A172 (cell line): ENCODE measurements around the gene GPR75. TPM values are rescaled to one million over a fixed set of nuclear protein-coding genes. Genes with fewer than 3 reads are reported as not detected.

Source experiments
- DNase-seq: peaks from one replicate; pipeline ENCODE4 v3.0.0-alpha.2; 2015; ENCODE audit warnings: low spot score
- total RNA-seq: library from RNA; depleted of rRNA; stranded (reverse); fragments of >200 nt; shearing (Covaris generic); gene quantifications from 2 replicates; pipeline ENCODE4 v1.2.3, GENCODE V29; 2014; rRNA removed

Gene GPR75
- 0.81 and 1.3 TPM in 2 replicates for total RNA-seq

DNA sequence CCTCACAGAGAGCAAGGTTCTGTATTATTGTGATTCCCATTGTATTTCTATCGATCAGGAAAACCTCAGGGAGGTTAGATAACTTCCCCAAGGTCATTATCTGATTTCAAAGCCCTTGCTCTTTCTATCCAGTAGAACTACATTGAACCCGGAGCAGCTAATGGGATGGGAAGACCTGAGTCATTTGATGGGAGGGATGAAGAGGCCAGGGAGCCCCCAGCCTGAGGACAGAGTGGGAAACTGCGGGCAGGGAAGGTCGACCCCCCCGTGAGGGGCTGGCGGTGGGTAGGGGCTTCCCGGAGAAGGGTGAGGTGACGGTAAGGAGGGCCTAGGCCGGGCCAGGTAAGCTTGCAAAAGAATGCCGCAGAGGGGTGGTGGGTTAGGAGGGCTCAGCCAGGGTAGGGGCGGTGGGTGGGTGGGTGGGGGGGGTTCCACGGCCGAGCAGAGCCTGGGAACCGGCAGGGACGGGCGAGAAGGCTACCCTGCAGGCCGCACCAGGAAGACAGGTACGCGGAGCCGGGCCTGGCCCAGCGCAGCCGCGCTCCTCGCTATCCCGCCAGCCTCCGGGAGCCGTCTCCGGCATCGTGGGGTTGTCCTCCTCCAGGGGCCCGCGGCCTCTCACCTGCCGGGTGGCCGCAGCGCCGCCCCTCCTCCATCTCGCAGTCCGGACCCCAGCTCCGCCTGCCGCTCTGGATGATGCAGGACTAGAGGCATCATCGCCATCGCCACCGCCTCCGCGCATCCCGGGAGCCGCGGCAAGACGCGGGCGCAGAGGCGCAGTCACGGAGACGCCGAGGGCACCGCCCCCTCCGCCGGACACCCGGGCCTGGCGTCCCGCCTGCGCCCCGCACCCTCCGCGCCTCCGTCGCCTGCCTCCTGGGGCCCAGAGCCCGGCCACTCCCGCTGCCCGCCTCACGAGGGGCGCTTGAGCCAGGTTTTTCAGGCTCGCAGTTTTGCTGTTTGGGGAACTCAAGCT, at the start of gene GPR75:
GPR75 (minus strand) TSS at position 762 of the 976 bp plus-strand sequence. CDS start 5,211 bp downstream, outside the sequence.
- DNase-seq, result no peak

GRCh38 chr2:53907582-53907981, 47.8 kb upstream of the GPR75 start:
- DNase-seq, result no peak

GRCh38 chr2:53905396-53905795, 45.6 kb upstream of the GPR75 start:
- no peak for DNase-seq

- DNase-seq, result no peak
Observed at GRCh38 chr2:53903011-53903410, 43.2 kb upstream of the GPR75 start.

DNA sequence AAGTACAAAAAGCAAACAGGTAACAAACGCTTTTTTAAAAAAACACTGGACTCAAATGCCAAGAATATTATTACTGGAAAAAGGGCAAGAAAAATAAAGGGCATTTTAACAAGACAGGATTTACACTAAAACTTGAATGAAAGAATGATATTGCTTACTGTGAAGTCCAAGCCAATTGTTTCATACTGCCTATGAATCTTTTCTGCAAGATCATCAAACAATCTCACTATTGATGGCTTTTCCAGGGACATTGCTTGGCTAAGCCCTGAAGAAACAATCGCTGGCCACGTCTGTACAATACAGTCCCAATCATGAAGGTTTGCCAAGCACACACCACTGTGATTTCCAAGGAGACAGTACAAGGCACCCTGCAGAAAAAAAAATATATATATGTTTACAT, 41.4 kb upstream of the GPR75 start:
- no peak for DNase-seq

DNA sequence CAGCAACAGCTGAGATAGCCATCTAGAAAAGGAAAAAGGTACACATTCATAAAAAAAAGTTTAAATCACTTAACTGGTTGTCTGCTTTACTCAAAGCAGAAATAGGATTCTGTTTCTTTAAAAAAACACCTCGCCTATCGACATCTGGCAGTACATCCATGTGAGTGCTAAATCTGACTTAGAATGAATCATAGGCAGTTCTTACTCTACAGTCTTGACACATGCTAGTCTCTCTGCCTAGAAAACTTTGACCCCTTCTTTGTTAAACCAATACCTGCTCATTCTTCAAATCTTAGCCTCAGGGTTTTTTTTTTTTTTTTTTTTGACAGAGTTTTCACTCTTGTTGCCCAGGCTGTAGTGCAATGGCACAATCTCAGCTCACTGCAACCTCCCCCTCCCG, 37.1 kb upstream of the GPR75 start:
- peak; percentile 32 for DNase-seq

GRCh38 chr2:53886406-53887280, 26.9 kb upstream of the GPR75 start:
- no peak for DNase-seq

- DNase-seq, result no peak
Observed at GRCh38 chr2:53884883-53885282, 25.1 kb upstream of the GPR75 start.

DNA sequence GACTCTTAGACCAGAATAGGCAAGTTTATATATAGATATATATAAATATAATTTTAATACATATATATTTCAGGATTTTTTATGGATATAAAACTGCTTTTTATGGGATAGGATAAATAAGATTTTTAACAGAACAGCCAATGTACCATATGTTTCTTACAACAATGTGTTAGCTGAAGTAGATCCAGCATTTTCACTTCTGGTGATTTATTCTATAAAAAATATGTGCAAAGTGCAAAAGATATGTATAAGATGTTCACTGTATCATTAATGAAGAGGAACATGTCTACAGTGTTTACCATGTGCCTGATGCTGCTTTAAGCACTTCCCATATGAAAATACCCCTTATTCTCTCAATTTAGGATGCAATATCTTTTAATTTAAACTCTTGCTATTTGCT, 22.2 kb upstream of the GPR75 start:
- DNase-seq, result no peak

DNA sequence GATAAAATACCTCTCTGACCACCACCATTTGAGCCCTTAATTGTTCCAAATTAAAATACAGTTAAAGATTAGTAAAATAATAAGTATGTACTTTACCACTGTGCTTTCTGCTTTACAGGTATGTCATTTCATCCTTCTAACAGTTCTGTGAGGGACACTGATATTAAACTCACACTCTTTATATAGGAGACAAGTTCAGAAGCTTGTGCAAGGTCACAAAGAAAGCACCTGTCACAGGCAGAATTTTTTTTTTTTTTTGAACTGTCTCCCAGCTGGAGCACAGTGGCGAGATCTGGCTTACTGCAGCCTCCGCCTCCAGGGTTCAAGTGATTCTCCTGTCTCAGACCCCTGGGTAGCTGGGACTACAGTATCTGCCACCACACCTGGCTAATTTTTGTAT, 21.6 kb upstream of the GPR75 start:
- no peak for DNase-seq

- peak; percentile 55 for DNase-seq
Observed at GRCh38 chr2:53880756-53881155, 21.0 kb upstream of the GPR75 start.

- DNase-seq, result no peak
Observed at GRCh38 chr2:53877556-53877955, 17.8 kb upstream of the GPR75 start.

DNA sequence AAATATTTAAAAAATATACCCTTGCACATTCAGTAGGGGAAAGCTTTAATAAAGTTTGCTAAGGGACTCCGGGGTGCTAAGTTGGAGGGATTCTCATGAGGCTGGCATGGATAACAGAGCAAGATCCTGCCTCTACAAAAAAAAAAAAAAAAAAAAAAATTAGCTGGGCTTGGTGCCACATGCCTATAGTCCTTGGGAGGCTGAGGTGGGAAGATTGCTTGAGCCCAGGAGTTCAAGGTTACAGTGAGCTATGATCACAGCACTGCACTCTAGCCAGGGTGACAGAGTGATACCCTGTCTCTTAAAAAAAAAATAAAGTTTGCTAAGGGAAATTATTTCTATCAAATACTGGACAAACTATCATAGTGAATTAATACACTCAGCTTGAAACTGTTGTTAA, 17.3 kb upstream of the GPR75 start:
- no peak for DNase-seq

DNA sequence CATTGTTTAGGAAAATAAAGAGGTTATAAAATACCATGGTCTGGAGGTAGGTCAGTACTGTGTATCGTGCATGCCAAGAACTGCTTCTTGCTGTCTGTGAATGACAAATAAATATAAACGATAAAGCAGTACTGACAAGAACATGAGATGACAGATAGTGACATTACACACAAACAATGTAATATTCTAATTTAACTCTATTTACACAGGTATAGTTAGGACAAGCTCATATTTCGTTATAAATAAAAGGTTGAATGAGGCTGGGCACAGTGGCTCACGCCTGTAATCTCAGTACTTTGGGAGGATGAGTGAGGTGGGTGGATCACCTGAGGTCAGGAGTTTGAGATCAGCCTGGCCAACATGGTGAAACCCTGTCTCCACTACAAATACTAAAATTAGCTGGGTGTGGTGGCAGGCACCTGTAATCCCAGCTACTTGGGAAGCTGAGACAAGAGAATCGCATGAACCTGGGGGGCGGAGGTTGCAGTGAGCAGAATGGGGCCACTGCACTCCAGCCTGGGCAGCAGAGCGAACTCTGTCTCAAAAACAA, 14.7 kb upstream of the GPR75 start:
- no peak for DNase-seq

- DNase-seq, result no peak
Observed at GRCh38 chr2:53867773-53868172, 8.0 kb upstream of the GPR75 start.

DNA sequence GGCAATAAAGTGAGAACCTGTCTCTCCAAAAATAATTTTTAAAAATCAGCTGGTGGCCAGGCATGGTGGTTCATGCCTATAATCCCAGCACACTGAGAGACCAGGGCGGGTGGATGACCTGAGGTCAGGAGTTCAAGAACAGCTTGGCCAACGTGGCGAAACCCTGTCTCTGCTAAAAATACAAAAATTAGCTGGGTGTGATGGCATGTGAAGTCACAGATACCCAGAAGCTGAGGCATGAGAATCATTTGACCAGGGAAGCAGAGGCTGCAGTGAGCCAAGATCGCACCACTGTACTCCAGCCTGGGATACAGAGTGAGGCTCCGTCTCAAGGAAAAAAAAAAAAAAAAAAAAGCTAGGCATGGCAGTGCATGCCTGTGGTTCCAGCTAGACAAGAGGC, 7.4 kb upstream of the GPR75 start:
- no peak for DNase-seq

DNA sequence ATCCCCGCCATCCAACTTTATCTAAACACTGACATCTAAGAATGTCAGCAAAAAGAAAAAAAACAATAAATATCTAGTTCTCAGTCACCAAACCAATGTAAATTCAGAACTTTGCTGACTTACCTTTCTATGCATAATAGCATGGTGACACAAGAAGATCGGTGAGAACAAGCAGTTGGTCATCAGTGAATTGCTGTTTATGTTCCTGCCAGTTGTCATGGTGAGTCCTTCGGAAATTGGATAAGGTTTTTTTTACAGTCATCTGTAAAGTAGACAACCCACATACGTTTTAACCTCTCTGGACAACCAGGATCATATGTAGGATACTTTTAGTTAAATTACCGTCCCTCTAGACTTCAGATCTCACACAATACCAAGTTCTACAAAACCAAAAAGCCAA, 6.2 kb upstream of the GPR75 start:
- no peak for DNase-seq

GRCh38 chr2:53865264-53865663, 5.5 kb upstream of the GPR75 start:
- DNase-seq, result no peak

DNA sequence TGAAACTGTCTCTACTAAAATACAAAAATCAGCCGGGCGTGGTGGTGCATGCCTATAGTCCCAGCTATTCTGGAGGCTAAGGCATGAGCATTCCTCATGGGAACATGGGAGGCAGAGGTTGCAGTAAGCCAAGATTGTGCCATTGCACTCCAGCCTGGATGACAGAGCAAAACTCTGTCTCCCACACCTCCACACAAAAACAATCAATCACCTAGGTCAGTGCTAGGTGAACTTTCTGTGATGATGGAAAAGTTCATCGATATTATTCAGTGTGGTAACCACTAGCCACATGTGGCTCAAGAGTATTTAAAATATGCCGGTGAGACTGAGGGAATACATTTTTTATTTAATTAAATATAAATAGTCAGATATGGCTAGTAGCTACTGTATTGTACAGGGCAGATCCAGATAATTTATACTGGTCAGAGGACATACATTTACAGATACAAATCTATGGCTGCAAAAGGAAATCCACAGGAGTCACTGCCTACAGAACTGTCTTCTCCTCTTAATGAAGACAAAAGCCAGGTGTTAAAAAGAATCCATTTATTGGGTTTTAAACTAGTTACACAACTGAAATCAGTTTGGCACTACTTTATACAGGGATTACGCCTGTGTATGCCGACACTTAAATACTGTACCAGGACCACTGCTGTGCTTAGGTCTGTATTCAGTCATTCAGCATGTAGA, 3.9 kb upstream of the GPR75 start:
- DNase-seq, result no peak

- no peak for DNase-seq
Observed at GRCh38 chr2:53861824-53862223, 2.1 kb upstream of the GPR75 start.

GRCh38 chr2:53856272-53856671, 3.5 kb downstream of the GPR75 start:
- no peak for DNase-seq

DNA sequence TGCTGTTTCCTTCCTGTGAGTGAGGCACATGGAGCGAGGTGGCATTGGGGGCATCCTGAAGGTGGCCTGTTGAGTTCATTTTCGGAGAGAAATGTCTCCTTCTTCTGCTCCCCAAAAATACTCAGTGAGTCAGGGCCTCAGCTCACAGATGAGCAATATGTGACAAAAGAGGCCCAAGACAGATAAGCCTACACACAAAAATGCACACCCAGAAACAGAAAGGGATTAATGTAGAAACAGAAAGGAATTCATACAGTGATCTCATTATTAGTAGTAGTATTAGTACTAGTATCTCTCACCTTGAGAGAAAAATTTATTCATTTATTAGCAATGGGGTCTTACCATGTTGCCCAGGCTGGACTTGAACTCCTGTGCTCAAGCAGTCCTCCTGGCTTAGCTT, 5.1 kb downstream of the GPR75 start:
- DNase-seq, result no peak
